Anterior cingulate cortex (tissue), 58 donors: ENCODE results near the gene ARID1B.
"Not testable (repeated sequence)": the region's sequence is repeated elsewhere in the genome, so short reads cannot be mapped to it uniquely, and the experiment has no call there.

Experiments used
- DNase-seq, 58 donors: peaks; one replicate each; lab custom pipeline; 2025; lab: John Stamatoyannopoulos, UW

Gene ARID1B

GRCh38 chr6:157134402-157135047 is 357.3 kb downstream of the ARID1B start:
- DNase-seq: no peak

- no peak for DNase-seq
Observed at GRCh38 chr6:157135691-157136090, 358.5 kb downstream of the ARID1B start.

GRCh38 chr6:157137501-157137900 is 360.3 kb downstream of the ARID1B start:
- no peak for DNase-seq

GRCh38 chr6:157139054-157139708 is 362.0 kb downstream of the ARID1B start:
- DNase-seq: no peak

- no peak for DNase-seq
Observed at GRCh38 chr6:157143171-157143889, 366.2 kb downstream of the ARID1B start.

- DNase-seq: no peak
Observed at GRCh38 chr6:157143890-157144798, 367.0 kb downstream of the ARID1B start.

- DNase-seq: no peak
Observed at GRCh38 chr6:157144859-157145568, 367.8 kb downstream of the ARID1B start.

GRCh38 chr6:157145656-157146285 is 368.6 kb downstream of the ARID1B start:
- peak in 1 of 58 donors; percentile 31 for DNase-seq

GRCh38 chr6:157147054-157148026 is 370.2 kb downstream of the ARID1B start:
- DNase-seq: not testable (repeated sequence)

- DNase-seq: peak in 52 of 58 donors; percentile 15 to 96 (median 62)
Observed at GRCh38 chr6:157148391-157149323, 371.5 kb downstream of the ARID1B start.

GRCh38 chr6:157150076-157150475 is 372.9 kb downstream of the ARID1B start:
- no peak for DNase-seq

GRCh38 chr6:157151029-157151428 is 373.9 kb downstream of the ARID1B start:
- peak in 1 of 58 donors; percentile 18 for DNase-seq

- no peak for DNase-seq
Observed at GRCh38 chr6:157151989-157152388, 374.8 kb downstream of the ARID1B start.

GRCh38 chr6:157152556-157152955 is 375.4 kb downstream of the ARID1B start:
- no peak for DNase-seq

- DNase-seq: no peak
Observed at GRCh38 chr6:157155804-157156203, 378.6 kb downstream of the ARID1B start.

GRCh38 chr6:157157258-157157657 is 380.1 kb downstream of the ARID1B start:
- no peak for DNase-seq

- no peak for DNase-seq
Observed at GRCh38 chr6:157158456-157158855, 381.3 kb downstream of the ARID1B start.
